BLaER1 (cell line): ENCODE results near the gene PTMA.
A peak's percentile ranks its signal among the peaks of the same experiment; 100 is the strongest.
"Not testable (repeated sequence)": the region's sequence is repeated elsewhere in the genome, so short reads cannot be mapped to it uniquely, and the experiment has no call there.

ENCODE experiments used
- H3K27ac ChIP-seq: shearing (Covaris generic); formaldehyde crosslinking; 2 replicates; pipeline ENCODE4 v1.8.1; 2022
- H3K27me3 ChIP-seq: shearing (Covaris generic); formaldehyde crosslinking; 2 replicates; pipeline ENCODE4 v1.8.1; 2022
- H3K36me3 ChIP-seq: shearing (Covaris generic); formaldehyde crosslinking; 2 replicates; pipeline ENCODE4 v1.8.1; 2022
- H3K4me1 ChIP-seq: shearing (Covaris generic); formaldehyde crosslinking; 2 replicates; pipeline ENCODE4 v1.8.1; 2022
- H3K4me2 ChIP-seq: shearing (Covaris generic); formaldehyde crosslinking; 2 replicates; pipeline ENCODE4 v1.8.1; 2022
- H3K4me3 ChIP-seq: shearing (Covaris generic); formaldehyde crosslinking; 2 replicates; pipeline ENCODE4 v1.8.1; 2022
- H3K9ac ChIP-seq: shearing (Covaris generic); formaldehyde crosslinking; 2 replicates; pipeline ENCODE4 v1.8.1; 2022
- H3K9me3 ChIP-seq: shearing (Covaris generic); formaldehyde crosslinking; 2 replicates; pipeline ENCODE4 v1.8.1; 2022
- H4K20me1 ChIP-seq: shearing (Covaris generic); formaldehyde crosslinking; 2 replicates; pipeline ENCODE4 v1.8.1; 2022
- Cebpa-rat ChIP-seq: shearing (Covaris generic); IDR thresholded peaks from 2 replicates; pipeline ENCODE4 v1.8.1; 2022

Gene PTMA, protein sequence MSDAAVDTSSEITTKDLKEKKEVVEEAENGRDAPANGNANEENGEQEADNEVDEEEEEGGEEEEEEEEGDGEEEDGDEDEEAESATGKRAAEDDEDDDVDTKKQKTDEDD

GRCh38 chr2:231707927-231708772 lies at the start of gene PTMA:
TSS of gene PTMA (plus strand) at chr2:231708525. CDS start at chr2:231708707, 182 bp downstream.
- H3K9ac ChIP-seq, result peak within 1 kb of the TSS; percentile 100
- TF ChIP-seq Cebpa-rat, result no peak
- no peaks in the 10 kb centered on the region for H3K27me3 ChIP-seq
- H3K9me3 ChIP-seq, result no peaks in the 10 kb centered on the region
- peaks cover 48% of the 10 kb centered on the region for H4K20me1 ChIP-seq
- H3K4me2 ChIP-seq, result peak within 1 kb of the TSS; percentile 100
- peak within 1 kb of the TSS; percentile 100 for H3K4me3 ChIP-seq
- peaks cover 41% of the 10 kb centered on the region for H3K36me3 ChIP-seq
- H3K27ac ChIP-seq, result peak within 1 kb of the TSS; percentile 100
- H3K4me1 ChIP-seq, result peaks cover 37% of the 10 kb centered on the region

- H3K27me3 ChIP-seq, H3K4me3 ChIP-seq, H4K20me1 ChIP-seq, H3K36me3 ChIP-seq, H3K9ac ChIP-seq: not testable (repeated sequence)
- Histone ChIP-seq H3K9me3 (peaks cover 13% of the 10 kb centered on the region), H3K4me2 (peak overlapping the region; percentile 75), H3K27ac (0 out of 2 replicates have a peak overlapping the region, but pooled peaks have one; percentile 12), H3K4me1 (peaks cover 69% of the 10 kb centered on the region)
Observed at GRCh38 chr2:231660073-231660472, 48.3 kb upstream of the PTMA start.

DNA sequence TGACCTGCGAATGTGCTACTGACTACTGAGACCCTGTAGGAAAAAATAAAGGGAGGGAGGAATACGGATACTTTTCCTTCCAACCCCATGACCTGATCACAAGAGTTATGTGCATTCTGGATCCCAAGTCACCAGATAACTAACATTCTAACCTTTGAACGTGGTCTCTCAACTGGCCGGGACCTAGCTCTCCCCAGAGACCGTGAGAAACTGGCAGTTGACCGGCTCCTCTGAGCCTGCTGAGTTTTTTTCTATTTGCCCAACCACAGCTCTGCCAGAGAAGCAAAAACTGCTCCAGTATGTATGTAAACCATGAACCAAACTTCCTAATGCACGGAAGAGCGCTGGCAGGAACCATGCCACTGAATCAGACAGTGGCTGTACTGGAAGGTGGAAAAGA lies 47.5 kb upstream of the PTMA start:
- no peak for TF ChIP-seq Cebpa-rat

DNA sequence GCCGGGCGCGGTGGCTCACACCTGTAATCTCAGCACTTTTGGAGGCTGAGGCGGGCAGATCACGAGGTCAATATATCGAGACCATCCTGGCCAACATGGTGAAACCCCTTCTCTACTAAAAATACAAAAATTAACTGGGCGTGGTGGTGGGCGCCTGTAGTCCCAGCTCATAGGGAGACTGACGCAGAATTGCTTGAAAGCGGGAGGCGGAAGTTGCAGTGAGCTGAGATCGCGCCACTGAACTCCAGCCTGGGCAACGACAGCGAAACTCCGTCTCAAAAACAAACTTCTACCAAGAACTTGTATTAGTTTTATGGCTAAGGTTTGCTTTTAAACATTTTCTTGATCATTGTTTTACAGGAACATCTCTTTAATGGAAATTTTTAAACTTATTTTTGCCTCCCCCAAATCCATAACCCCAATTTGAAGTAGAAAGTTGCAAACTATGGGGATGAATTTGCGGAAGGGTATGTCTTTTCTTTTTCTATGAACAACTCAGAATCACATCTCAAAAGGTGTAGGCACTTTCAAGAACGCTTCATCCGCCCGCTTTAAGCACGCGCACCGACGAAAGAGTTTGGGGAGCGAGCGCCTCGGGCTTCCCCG lies 46.8 kb upstream of the PTMA start:
- H3K27me3 ChIP-seq, result no peaks in the 10 kb centered on the region
- peak overlapping the region; percentile 51 for H3K4me3 ChIP-seq
- no peaks in the 10 kb centered on the region for H3K36me3 ChIP-seq
- H3K27ac ChIP-seq, result peak overlapping the region; percentile 98
- peak overlapping the region; percentile 89 for H3K9ac ChIP-seq
- H3K4me2 ChIP-seq, result peak overlapping the region; percentile 75
- peaks cover 70% of the 10 kb centered on the region for H3K4me1 ChIP-seq
- H4K20me1 ChIP-seq, result no peaks in the 10 kb centered on the region
- no peak for TF ChIP-seq Cebpa-rat
- H3K9me3 ChIP-seq, result peaks cover 13% of the 10 kb centered on the region

More for the DNA sequence above, 47.5 kb upstream of the PTMA start:
- peaks cover 70% of the 10 kb centered on the region for H3K4me1 ChIP-seq
- H3K27ac ChIP-seq, result peak overlapping the region; percentile 98
- no peaks in the 10 kb centered on the region for H4K20me1 ChIP-seq
- no peaks in the 10 kb centered on the region for H3K36me3 ChIP-seq
- no peaks in the 10 kb centered on the region for H3K27me3 ChIP-seq
- peak overlapping the region; percentile 89 for H3K9ac ChIP-seq
- H3K9me3 ChIP-seq, result peaks cover 13% of the 10 kb centered on the region
- no peak overlapping the region; the same call in 1 of the 2 replicates for H3K4me3 ChIP-seq
- H3K4me2 ChIP-seq, result peak overlapping the region; percentile 75

GRCh38 chr2:231662028-231662810 lies 46.1 kb upstream of the PTMA start:
- no peaks in the 10 kb centered on the region for H4K20me1 ChIP-seq
- H3K27me3 ChIP-seq, result no peaks in the 10 kb centered on the region
- H3K4me2 ChIP-seq, result peak overlapping the region; percentile 95
- H3K4me3 ChIP-seq, result peak overlapping the region; percentile 51
- H3K9me3 ChIP-seq, result peaks cover 13% of the 10 kb centered on the region
- no peak for TF ChIP-seq Cebpa-rat
- peak overlapping the region; percentile 98 for H3K27ac ChIP-seq
- no peaks in the 10 kb centered on the region for H3K36me3 ChIP-seq
- peaks cover 77% of the 10 kb centered on the region for H3K4me1 ChIP-seq
- peak overlapping the region; percentile 89 for H3K9ac ChIP-seq

GRCh38 chr2:231662811-231663457 lies 45.4 kb upstream of the PTMA start:
- TF ChIP-seq Cebpa-rat, result no peak
- Histone ChIP-seq H3K4me3 (peak overlapping the region; percentile 39), H3K4me1 (peaks cover 79% of the 10 kb centered on the region), H3K9ac (peak overlapping the region; percentile 87), H4K20me1 (no peaks in the 10 kb centered on the region), H3K36me3 (no peaks in the 10 kb centered on the region), H3K27me3 (no peaks in the 10 kb centered on the region), H3K27ac (peak overlapping the region; percentile 98), H3K4me2 (peak overlapping the region; percentile 95), H3K9me3 (peaks cover 13% of the 10 kb centered on the region)

DNA sequence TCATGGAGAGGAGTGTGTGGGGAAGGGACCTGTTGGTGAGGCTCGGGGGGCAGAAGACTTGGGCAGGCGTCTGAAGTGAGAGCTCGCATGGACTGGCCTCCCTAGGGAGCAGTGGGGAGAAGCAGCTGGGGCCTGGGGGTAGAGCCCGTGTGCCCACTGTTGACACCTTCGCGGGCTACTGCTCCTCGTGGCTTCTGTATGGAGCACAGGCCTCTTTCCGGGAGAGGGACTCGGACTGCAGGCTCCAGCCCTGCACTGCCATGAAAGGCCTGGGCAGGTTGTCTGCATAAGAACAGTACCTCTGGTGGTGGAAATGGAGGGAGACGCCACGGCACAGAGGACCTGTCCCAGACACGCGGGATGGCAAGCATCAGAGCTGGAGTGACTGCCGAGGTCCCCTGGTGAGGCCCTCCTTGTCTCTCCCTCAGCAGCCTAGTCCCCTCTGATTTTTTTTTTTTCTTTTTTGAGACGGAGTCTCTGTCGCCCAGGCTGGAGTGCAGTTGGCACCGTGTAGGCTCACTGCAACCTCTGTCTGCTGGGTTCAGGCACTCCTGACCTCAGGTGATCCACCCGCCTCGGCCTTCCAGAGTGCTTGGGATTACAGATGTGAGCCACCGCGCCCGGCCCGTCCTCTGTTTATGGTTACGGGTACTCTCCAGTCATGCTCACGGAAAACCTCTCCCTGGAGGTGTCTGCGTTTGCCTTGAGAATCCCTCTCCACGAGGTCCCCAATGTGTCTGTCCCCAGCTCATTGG lies 44.7 kb upstream of the PTMA start:
- H3K4me1 ChIP-seq, result peaks cover 84% of the 10 kb centered on the region
- H3K4me2 ChIP-seq, result peak overlapping the region; percentile 95
- no peak for TF ChIP-seq Cebpa-rat
- H3K36me3 ChIP-seq, result no peaks in the 10 kb centered on the region
- H3K27me3 ChIP-seq, result no peaks in the 10 kb centered on the region
- H4K20me1 ChIP-seq, result no peaks in the 10 kb centered on the region
- peaks cover 12% of the 10 kb centered on the region for H3K9me3 ChIP-seq
- peak overlapping the region; percentile 39; the same call in 1 of the 2 replicates for H3K4me3 ChIP-seq
- H3K27ac ChIP-seq, result peak overlapping the region; percentile 98
- peak overlapping the region; percentile 87 for H3K9ac ChIP-seq

DNA sequence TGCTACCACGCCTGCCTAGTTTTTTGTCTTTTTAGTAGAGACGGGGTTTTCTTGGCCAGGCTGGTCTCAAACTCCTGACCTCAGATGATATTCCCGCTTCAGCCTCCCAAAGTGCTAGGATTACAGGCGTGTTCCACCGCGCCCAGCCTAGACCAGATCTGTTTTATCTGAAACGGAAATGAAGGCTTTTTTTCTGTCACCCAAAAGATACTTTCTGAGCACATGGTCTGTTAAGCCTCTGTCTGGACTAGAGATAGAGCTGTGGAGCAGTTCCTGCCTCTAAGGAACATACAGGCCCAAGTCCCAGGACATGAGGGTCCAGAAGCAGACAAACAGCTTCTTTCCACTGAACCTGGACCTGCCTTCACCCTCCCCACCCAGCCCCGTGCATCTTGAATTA lies 43.6 kb upstream of the PTMA start:
- H3K9me3 ChIP-seq, result peaks cover 4% of the 10 kb centered on the region; the same call in 1 of the 2 replicates
- peak overlapping the region; percentile 64; the same call in 1 of the 2 replicates for H3K4me3 ChIP-seq
- no peaks in the 10 kb centered on the region for H3K36me3 ChIP-seq
- peaks cover 95% of the 10 kb centered on the region for H3K4me1 ChIP-seq
- no peaks in the 10 kb centered on the region for H4K20me1 ChIP-seq
- peak overlapping the region; percentile 98 for H3K27ac ChIP-seq
- H3K27me3 ChIP-seq, result no peaks in the 10 kb centered on the region
- H3K9ac ChIP-seq, result peak overlapping the region; percentile 87
- H3K4me2 ChIP-seq, result peak overlapping the region; percentile 95
- no peak for TF ChIP-seq Cebpa-rat
